Measurements from ENCODE around the gene IFNG. TPM values are rescaled to one million over a fixed set of nuclear protein-coding genes. Genes with fewer than 3 reads are reported as not detected.

The IFNG gene
- total RNA-seq, 1 donor = not detected

DNA sequence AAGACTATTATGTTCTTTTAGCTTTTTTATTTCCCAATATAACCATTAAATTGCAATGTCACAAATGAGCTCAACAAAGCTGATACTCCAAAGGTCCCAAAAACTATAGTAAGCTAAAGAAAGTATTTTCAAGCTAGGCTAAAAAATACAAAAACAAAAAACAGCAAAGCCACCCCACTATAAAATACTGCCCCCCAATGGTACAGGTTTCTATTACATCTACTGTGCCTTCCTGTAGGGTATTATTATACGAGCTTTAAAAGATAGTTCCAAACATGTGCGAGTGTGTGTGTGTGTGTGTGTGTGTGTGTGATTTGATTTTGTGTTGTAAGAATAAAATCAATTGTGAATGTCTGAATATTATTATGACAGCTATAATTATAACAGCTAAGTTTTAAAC, 1.1 kb downstream of the IFNG start:
- Histone ChIP-seq H4K20me1 (ENCODE audit: insufficient read depth, low read length) (no peaks in the 10 kb centered on the region), H3K27me3 (ENCODE audit: insufficient read depth, low read length) (peaks cover 7% of the 10 kb centered on the region), H3K4me3 (ENCODE audit: insufficient read depth, low read length) (no peak overlapping the region), H3K4me2 (ENCODE audit: insufficient read depth, low read length) (no peak overlapping the region), H3K36me3 (ENCODE audit: insufficient read depth, low read length) (no peaks in the 10 kb centered on the region), H3K4me1 (ENCODE audit: insufficient read depth, low read length) (no peaks in the 10 kb centered on the region), H3K27ac (ENCODE audit: low read depth, low read length) (no peak overlapping the region), H2AFZ (ENCODE audit: low read length) (no peak overlapping the region), H3K9me3 (ENCODE audit: low read depth, low read length) (no peaks in the 10 kb centered on the region), H3K79me2 (ENCODE audit: insufficient read depth, low read length) (no peaks in the 10 kb centered on the region)
- TF ChIP-seq, protein P1, sequence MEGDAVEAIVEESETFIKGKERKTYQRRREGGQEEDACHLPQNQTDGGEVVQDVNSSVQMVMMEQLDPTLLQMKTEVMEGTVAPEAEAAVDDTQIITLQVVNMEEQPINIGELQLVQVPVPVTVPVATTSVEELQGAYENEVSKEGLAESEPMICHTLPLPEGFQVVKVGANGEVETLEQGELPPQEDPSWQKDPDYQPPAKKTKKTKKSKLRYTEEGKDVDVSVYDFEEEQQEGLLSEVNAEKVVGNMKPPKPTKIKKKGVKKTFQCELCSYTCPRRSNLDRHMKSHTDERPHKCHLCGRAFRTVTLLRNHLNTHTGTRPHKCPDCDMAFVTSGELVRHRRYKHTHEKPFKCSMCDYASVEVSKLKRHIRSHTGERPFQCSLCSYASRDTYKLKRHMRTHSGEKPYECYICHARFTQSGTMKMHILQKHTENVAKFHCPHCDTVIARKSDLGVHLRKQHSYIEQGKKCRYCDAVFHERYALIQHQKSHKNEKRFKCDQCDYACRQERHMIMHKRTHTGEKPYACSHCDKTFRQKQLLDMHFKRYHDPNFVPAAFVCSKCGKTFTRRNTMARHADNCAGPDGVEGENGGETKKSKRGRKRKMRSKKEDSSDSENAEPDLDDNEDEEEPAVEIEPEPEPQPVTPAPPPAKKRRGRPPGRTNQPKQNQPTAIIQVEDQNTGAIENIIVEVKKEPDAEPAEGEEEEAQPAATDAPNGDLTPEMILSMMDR (IDR thresholded peaks at IDR 0.05; ENCODE audit: extremely low read depth, low read depth, low read length) = peak; percentile 54
- DNase-seq (ENCODE audit: insufficient read length, low spot score, missing footprints) = no peak

DNA sequence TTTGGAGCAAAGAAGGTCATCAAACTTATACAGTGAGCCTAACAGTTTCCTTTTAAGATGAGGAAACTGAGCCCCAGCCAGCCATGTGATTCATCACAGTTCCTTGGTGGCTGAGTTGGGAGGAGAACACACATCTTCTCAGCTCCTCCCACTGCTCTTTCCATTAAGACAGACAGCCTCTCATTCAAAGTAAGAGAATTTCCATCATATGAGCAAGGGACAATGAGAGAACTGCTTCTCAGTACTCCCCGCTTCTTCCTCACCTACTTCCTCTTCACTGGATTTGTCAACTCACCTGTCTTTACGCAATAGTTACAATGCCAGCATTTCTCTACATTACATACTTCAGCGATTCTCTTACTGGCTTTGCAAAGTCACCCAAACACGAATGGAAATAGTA, 2.2 kb downstream of the IFNG start:
- H4K20me1 ChIP-seq (ENCODE audit: insufficient read depth, low read length) = no peaks in the 10 kb centered on the region
- no peak overlapping the region for H3K4me2 ChIP-seq (ENCODE audit: insufficient read depth, low read length)
- no peak overlapping the region for H2AFZ ChIP-seq (ENCODE audit: low read length)
- no peak overlapping the region for H3K4me3 ChIP-seq (ENCODE audit: insufficient read depth, low read length)
- no peaks in the 10 kb centered on the region for H3K4me1 ChIP-seq (ENCODE audit: insufficient read depth, low read length)
- H3K27me3 ChIP-seq (ENCODE audit: insufficient read depth, low read length) = peaks cover 11% of the 10 kb centered on the region
- no peaks in the 10 kb centered on the region for H3K36me3 ChIP-seq (ENCODE audit: insufficient read depth, low read length)
- no peak overlapping the region for H3K27ac ChIP-seq (ENCODE audit: low read depth, low read length)
- H3K9me3 ChIP-seq (ENCODE audit: low read depth, low read length) = no peaks in the 10 kb centered on the region
- no peak for DNase-seq (ENCODE audit: insufficient read length, low spot score, missing footprints)
- no peaks in the 10 kb centered on the region for H3K79me2 ChIP-seq (ENCODE audit: insufficient read depth, low read length)
- TF ChIP-seq, protein P1 (IDR thresholded peaks at IDR 0.05; ENCODE audit: extremely low read depth, low read depth, low read length) = no peak

DNA sequence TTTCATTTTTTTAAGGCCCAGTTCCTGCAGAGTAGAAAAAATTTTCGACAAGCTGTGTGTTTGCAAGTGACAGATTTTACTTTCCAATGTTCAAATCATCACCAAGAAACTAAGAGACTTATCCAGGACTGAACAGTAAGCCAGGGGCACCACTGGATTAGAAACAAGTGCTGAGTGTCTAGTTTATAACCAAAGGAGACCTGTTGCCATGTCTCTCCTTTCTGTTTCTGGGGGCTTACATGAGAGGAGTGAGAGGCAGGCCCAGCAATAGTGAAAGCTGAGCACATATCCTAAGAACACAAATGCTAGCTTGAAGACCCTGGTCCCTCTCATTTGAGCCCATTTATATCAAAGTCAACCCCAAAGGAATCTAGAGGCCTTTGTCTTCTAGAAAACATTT, 2.9 kb downstream of the IFNG start:
- H3K9me3 ChIP-seq (ENCODE audit: low read depth, low read length) = no peaks in the 10 kb centered on the region
- no peaks in the 10 kb centered on the region for H3K79me2 ChIP-seq (ENCODE audit: insufficient read depth, low read length)
- TF ChIP-seq, protein P1 (IDR thresholded peaks at IDR 0.05; ENCODE audit: extremely low read depth, low read depth, low read length) = no peak
- H2AFZ ChIP-seq (ENCODE audit: low read length) = no peak overlapping the region
- H3K4me3 ChIP-seq (ENCODE audit: insufficient read depth, low read length) = no peak overlapping the region
- DNase-seq (ENCODE audit: insufficient read length, low spot score, missing footprints) = no peak
- H3K4me1 ChIP-seq (ENCODE audit: insufficient read depth, low read length) = no peaks in the 10 kb centered on the region
- peaks cover 11% of the 10 kb centered on the region for H3K27me3 ChIP-seq (ENCODE audit: insufficient read depth, low read length)
- no peaks in the 10 kb centered on the region for H4K20me1 ChIP-seq (ENCODE audit: insufficient read depth, low read length)
- H3K4me2 ChIP-seq (ENCODE audit: insufficient read depth, low read length) = no peak overlapping the region
- no peak overlapping the region for H3K27ac ChIP-seq (ENCODE audit: low read depth, low read length)
- no peaks in the 10 kb centered on the region for H3K36me3 ChIP-seq (ENCODE audit: insufficient read depth, low read length)

DNA sequence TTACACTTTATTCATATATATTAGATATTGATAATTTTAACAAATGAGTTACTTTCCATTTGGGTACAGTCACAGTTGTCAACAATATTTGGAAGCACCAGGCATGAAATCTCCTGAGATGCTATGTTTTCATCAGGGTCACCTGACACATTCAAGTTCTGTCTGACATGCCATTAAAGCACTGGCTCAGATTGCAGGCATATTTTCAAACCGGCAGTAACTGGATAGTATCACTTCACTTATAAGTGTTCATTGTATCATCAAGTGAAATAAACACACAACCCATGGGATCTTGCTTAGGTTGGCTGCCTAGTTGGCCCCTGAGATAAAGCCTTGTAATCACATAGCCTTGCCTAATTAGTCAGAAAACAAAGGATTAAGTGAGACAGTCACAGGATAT, 4.8 kb downstream of the IFNG start:
- H3K4me3 ChIP-seq (ENCODE audit: insufficient read depth, low read length) = no peak overlapping the region
- no peak for DNase-seq (ENCODE audit: insufficient read length, low spot score, missing footprints)
- H2AFZ ChIP-seq (ENCODE audit: low read length) = no peak overlapping the region
- TF ChIP-seq, protein P1 (IDR thresholded peaks at IDR 0.05; ENCODE audit: extremely low read depth, low read depth, low read length) = no peak
- no peak overlapping the region for H3K27ac ChIP-seq (ENCODE audit: low read depth, low read length)
- H3K27me3 ChIP-seq (ENCODE audit: insufficient read depth, low read length) = peaks cover 11% of the 10 kb centered on the region
- H3K4me1 ChIP-seq (ENCODE audit: insufficient read depth, low read length) = no peaks in the 10 kb centered on the region
- no peaks in the 10 kb centered on the region for H3K79me2 ChIP-seq (ENCODE audit: insufficient read depth, low read length)
- H3K36me3 ChIP-seq (ENCODE audit: insufficient read depth, low read length) = no peaks in the 10 kb centered on the region
- no peaks in the 10 kb centered on the region for H3K9me3 ChIP-seq (ENCODE audit: low read depth, low read length)
- no peak overlapping the region for H3K4me2 ChIP-seq (ENCODE audit: insufficient read depth, low read length)
- H4K20me1 ChIP-seq (ENCODE audit: insufficient read depth, low read length) = no peaks in the 10 kb centered on the region
